ENCODE results near the gene PHF2. TPM values are rescaled to one million over a fixed set of nuclear protein-coding genes. Genes with fewer than 3 reads are reported as not detected.

The PHF2 gene
- total RNA-seq, 1 experiment from 2014 or later = 26.3 TPM

DNA sequence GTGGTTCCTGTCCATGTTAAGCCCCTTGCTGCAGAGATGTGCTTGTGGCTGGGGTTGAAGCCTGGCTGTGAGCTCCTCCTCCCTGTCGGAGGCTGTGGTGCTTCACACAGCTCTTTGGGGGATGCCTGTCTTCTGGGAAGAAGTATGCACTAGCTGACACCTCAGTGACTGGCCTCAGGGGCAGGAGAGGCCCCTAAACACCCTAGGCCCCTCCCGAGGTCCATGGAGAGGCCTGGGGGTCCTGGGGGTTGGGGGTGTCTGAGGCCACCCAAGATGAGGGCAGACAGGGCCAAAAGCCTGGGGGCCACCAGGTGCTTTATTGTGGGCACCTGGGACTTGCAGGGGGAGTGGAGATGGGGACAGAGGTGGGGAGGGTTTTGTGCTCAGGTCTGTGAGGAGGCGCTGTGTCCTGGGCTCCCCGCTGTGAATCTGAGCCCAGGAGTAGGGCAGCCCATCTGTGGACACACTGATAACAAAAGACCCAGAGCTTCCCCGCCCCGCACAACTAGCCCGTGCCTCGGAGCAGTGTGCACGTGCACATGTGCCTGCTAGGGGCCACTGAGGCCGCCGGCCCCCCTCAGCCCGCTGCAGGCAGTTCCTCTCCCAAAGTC, 92.0 kb downstream of the PHF2 start:
- no peaks in the 10 kb centered on the region for H4K20me1 ChIP-seq (ENCODE audit: insufficient read depth)
- ChIA-PET CTCF (no interaction called here), POLR2A (ENCODE audit: unreplicated experiment) (no interaction called here)
- no peaks in the 10 kb centered on the region for H3K27me3 ChIP-seq (ENCODE audit: insufficient read depth, low read depth)
- no TSS peak for BruUV-seq (replicated peaks)
- H3K79me2 ChIP-seq (ENCODE audit: low read depth) = no peaks in the 10 kb centered on the region
- H3K4me3 ChIP-seq = no peak overlapping the region
- no peaks in the 10 kb centered on the region for H3K4me1 ChIP-seq (replicated peaks; ENCODE audit: insufficient read depth)
- H2AFZ ChIP-seq = no peak overlapping the region
- DNase-seq = no peak
- intact Hi-C loops (cut with micrococcal nuclease; ENCODE audit: unreplicated experiment) = no loop called here
- no peaks in the 10 kb centered on the region for H3F3A ChIP-seq (ENCODE audit: insufficient read depth, low read depth)
- no peak overlapping the region for H3K27ac ChIP-seq
- H3K36me3 ChIP-seq (ENCODE audit: low read depth) = no peaks in the 10 kb centered on the region
- no peaks in the 10 kb centered on the region for H3K9me3 ChIP-seq (ENCODE audit: insufficient read depth, low read depth)
- H3K9me2 ChIP-seq (ENCODE audit: insufficient read depth) = no peaks in the 10 kb centered on the region
- H3K4me2 ChIP-seq = no peak overlapping the region
- no peak for TF ChIP-seq EZH2 (IDR thresholded peaks at IDR 0.05; ENCODE audit: low read depth)
- TF ChIP-seq, protein P1, sequence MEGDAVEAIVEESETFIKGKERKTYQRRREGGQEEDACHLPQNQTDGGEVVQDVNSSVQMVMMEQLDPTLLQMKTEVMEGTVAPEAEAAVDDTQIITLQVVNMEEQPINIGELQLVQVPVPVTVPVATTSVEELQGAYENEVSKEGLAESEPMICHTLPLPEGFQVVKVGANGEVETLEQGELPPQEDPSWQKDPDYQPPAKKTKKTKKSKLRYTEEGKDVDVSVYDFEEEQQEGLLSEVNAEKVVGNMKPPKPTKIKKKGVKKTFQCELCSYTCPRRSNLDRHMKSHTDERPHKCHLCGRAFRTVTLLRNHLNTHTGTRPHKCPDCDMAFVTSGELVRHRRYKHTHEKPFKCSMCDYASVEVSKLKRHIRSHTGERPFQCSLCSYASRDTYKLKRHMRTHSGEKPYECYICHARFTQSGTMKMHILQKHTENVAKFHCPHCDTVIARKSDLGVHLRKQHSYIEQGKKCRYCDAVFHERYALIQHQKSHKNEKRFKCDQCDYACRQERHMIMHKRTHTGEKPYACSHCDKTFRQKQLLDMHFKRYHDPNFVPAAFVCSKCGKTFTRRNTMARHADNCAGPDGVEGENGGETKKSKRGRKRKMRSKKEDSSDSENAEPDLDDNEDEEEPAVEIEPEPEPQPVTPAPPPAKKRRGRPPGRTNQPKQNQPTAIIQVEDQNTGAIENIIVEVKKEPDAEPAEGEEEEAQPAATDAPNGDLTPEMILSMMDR (conservative IDR thresholded peaks at IDR 0.05) = no peak

DNA sequence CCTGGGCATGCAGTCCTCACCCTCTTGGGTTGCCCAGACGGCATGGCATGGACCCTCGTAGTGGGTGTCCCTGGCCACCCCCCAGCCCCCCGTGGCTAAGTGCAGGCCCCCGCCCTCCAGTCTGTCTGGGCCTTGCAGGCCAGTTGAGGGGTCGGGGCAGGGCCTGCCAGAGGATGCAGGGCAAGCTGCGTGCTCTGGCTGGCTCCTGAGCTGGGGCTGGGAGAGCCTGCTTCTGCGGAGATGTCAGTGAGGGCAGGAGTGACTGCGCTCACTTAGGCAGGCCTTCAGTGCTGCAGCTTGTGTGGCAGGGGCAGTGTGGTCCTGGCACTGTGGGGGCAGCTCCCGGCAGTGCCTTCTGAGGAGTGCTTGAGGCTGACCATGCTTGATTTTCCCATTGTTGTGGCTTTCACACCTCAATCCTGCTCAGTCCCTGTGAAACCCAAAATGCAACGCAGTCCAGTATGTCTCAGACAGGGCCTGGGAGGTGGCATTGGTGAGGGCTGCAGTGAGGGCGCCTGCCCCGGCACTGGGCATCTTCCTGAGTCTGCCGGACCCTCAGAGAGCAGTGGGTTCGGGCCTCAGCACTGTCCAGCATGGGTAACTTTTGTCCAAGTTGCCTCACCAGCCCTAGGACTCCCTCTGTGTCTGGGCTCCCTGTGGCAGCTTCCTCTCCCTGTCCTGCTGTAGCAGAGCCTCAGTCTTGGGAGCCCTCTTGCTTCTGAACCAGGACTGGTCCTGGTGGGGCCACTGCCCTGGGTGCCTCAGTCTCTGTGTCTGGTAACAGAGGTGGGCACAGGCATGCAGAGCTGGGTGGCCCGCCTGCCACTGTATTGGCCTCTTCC, 93.0 kb downstream of the PHF2 start:
- POLR2A ChIA-PET (ENCODE audit: unreplicated experiment) = no interaction called here
- no TSS peak for BruUV-seq (replicated peaks)

DNA sequence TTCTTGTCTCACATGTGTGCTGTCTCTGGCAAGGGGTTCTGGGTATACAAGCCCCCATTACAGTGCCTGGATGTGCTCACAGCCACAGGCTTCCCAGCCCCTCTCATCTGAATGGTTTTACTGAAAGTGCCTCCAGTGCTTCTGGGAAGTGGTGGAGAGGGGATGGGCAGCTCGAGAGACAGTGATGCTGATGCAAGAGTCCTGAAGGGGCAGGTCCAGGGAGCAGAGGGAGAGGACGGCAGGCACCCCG, 93.5 kb downstream of the PHF2 start:
- no peaks in the 10 kb centered on the region for H3K27me3 ChIP-seq (ENCODE audit: insufficient read depth, low read depth)
- no peak for TF ChIP-seq EZH2 (IDR thresholded peaks at IDR 0.05; ENCODE audit: low read depth)
- TF ChIP-seq, protein P1 (conservative IDR thresholded peaks at IDR 0.05) = no peak
- BruUV-seq (replicated peaks) = no TSS peak
- intact Hi-C loops (cut with micrococcal nuclease; ENCODE audit: unreplicated experiment) = no loop called here
- H3K4me1 ChIP-seq (replicated peaks; ENCODE audit: insufficient read depth) = no peaks in the 10 kb centered on the region
- no peak overlapping the region for H3K4me2 ChIP-seq
- DNase-seq = no peak
- no peaks in the 10 kb centered on the region for H3K79me2 ChIP-seq (ENCODE audit: low read depth)
- no peaks in the 10 kb centered on the region for H3K9me3 ChIP-seq (ENCODE audit: insufficient read depth, low read depth)
- POLR2A ChIA-PET (ENCODE audit: unreplicated experiment) = no interaction called here
- no peak overlapping the region for H3K4me3 ChIP-seq
- H3K36me3 ChIP-seq (ENCODE audit: low read depth) = no peaks in the 10 kb centered on the region
- CTCF ChIA-PET = no interaction called here
- no peaks in the 10 kb centered on the region for H4K20me1 ChIP-seq (ENCODE audit: insufficient read depth)
- no peak overlapping the region for H2AFZ ChIP-seq
- no peaks in the 10 kb centered on the region for H3K9me2 ChIP-seq (ENCODE audit: insufficient read depth)
- H3F3A ChIP-seq (ENCODE audit: insufficient read depth, low read depth) = no peaks in the 10 kb centered on the region
- no peak overlapping the region for H3K27ac ChIP-seq

More for the DNA sequence above, 93.0 kb downstream of the PHF2 start:
- no peak overlapping the region for H3K4me3 ChIP-seq
- H3K9me2 ChIP-seq (ENCODE audit: insufficient read depth) = no peaks in the 10 kb centered on the region
- TF ChIP-seq, protein P1 (conservative IDR thresholded peaks at IDR 0.05) = no peak
- TF ChIP-seq EZH2 (IDR thresholded peaks at IDR 0.05; ENCODE audit: low read depth) = no peak
- no peaks in the 10 kb centered on the region for H4K20me1 ChIP-seq (ENCODE audit: insufficient read depth)
- no peaks in the 10 kb centered on the region for H3K9me3 ChIP-seq (ENCODE audit: insufficient read depth, low read depth)
- no peaks in the 10 kb centered on the region for H3K79me2 ChIP-seq (ENCODE audit: low read depth)
- CTCF ChIA-PET = no interaction called here
- H3K4me2 ChIP-seq = no peak overlapping the region
- H3K4me1 ChIP-seq (replicated peaks; ENCODE audit: insufficient read depth) = no peaks in the 10 kb centered on the region
- intact Hi-C loops (cut with micrococcal nuclease; ENCODE audit: unreplicated experiment) = no loop called here
- H3K27me3 ChIP-seq (ENCODE audit: insufficient read depth, low read depth) = no peaks in the 10 kb centered on the region
- no peaks in the 10 kb centered on the region for H3F3A ChIP-seq (ENCODE audit: insufficient read depth, low read depth)
- H3K36me3 ChIP-seq (ENCODE audit: low read depth) = no peaks in the 10 kb centered on the region
- H2AFZ ChIP-seq = no peak overlapping the region
- H3K27ac ChIP-seq = no peak overlapping the region
- DNase-seq = no peak
